ENCODE results near the gene HES7. TPM values are rescaled to one million over a fixed set of nuclear protein-coding genes. Genes with fewer than 3 reads are reported as not detected.

Gene HES7
- total and polyA plus RNA-seq, 9 of the 15 experiments (the other 6 are each of a cell fraction or from before 2014, with no cell fraction given): 0.03 to 1.7 (median 0.14) TPM; not detected in 1

GRCh38 chr17:8151120-8151640 lies 27.3 kb upstream of the HES7 start (continued):
- TF ChIP-seq, protein P1, sequence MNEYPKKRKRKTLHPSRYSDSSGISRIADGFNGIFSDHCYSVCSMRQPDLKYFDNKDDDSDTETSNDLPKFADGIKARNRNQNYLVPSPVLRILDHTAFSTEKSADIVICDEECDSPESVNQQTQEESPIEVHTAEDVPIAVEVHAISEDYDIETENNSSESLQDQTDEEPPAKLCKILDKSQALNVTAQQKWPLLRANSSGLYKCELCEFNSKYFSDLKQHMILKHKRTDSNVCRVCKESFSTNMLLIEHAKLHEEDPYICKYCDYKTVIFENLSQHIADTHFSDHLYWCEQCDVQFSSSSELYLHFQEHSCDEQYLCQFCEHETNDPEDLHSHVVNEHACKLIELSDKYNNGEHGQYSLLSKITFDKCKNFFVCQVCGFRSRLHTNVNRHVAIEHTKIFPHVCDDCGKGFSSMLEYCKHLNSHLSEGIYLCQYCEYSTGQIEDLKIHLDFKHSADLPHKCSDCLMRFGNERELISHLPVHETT (CRISPR knock-in tag; conservative IDR thresholded peaks at IDR 0.05 in 1 of 2, IDR thresholded peaks at IDR 0.05 in 1 of 2): no peak
- no peak for TF ChIP-seq SFPQ (IDR thresholded peaks at IDR 0.05; ENCODE audit: low read depth, low read length)
- TF ChIP-seq SETDB1 (IDR thresholded peaks at IDR 0.05; ENCODE audit: low read length): no peak
- TF ChIP-seq NELFE (IDR thresholded peaks at IDR 0.05; ENCODE audit: insufficient read depth, insufficient read length): no peak
- no peak for TF ChIP-seq E4F1 (CRISPR knock-in tag; IDR thresholded peaks at IDR 0.05; ENCODE audit: borderline replicate concordance)
- no peak for TF ChIP-seq SAFB2 (IDR thresholded peaks at IDR 0.05; ENCODE audit: borderline replicate concordance, low read depth, low read length, severe bottlenecking)
- no peak for TF ChIP-seq HMG20B (CRISPR knock-in tag; IDR thresholded peaks at IDR 0.05)
- no peak for TF ChIP-seq ZZZ3 (IDR thresholded peaks at IDR 0.05)
- peak; percentile 62 for TF ChIP-seq MYC (IDR thresholded peaks at IDR 0.05; ENCODE audit: low read depth, low read length)
- no peak for TF ChIP-seq MYC (CRISPR knock-in tag; IDR thresholded peaks at IDR 0.05; ENCODE audit: borderline replicate concordance, low read depth)
- TF ChIP-seq RBFOX2 (IDR thresholded peaks at IDR 0.05; ENCODE audit: low read depth, low read length): peak; percentile 51; the same call in 1 of the 2 replicates
- TF ChIP-seq ATF2 (CRISPR knock-in tag; IDR thresholded peaks at IDR 0.05): no peak
- no peak for TF ChIP-seq PRMT5 (CRISPR knock-in tag; IDR thresholded peaks at IDR 0.05)
- TF ChIP-seq POU5F1 (IDR thresholded peaks at IDR 0.05; ENCODE audit: borderline replicate concordance, low read depth, low read length, partially characterized antibody): no peak
- no peak for TF ChIP-seq ZNF121 (CRISPR knock-in tag; conservative IDR thresholded peaks at IDR 0.05)
- peak; percentile 21; the same call in 1 of the 2 replicates for TF ChIP-seq MBD2 (IDR thresholded peaks at IDR 0.05; ENCODE audit: borderline replicate concordance, low read depth)
- TF ChIP-seq DMBX1 (CRISPR knock-in tag; IDR thresholded peaks at IDR 0.05; ENCODE audit: borderline replicate concordance): no peak
- no peak for TF ChIP-seq NUFIP1 (IDR thresholded peaks at IDR 0.05; ENCODE audit: partially characterized antibody)
- TF ChIP-seq SAP30 (IDR thresholded peaks at IDR 0.05; ENCODE audit: borderline replicate concordance, insufficient read depth, low read depth, low read length, poor library complexity, severe bottlenecking): peak; percentile 43
- TF ChIP-seq ETS2 (tag; IDR thresholded peaks at IDR 0.05; ENCODE audit: borderline replicate concordance, poor library complexity, severe bottlenecking): no peak

Data from K562 (cell line).